Mesodermal cell (in vitro differentiated cells): Measurements from ENCODE around the gene SHC2.

ENCODE experiments used
- H3K27ac ChIP-seq: 2 replicates; pipeline ENCODE4 v1.7.0; 2013; ENCODE audit warnings: mild to moderate bottlenecking, low read depth, low read length, moderate library complexity; ENCODE audit not compliant: severe bottlenecking
- H3K36me3 ChIP-seq: 2 replicates; pipeline ENCODE4 v1.7.1; 2013; ENCODE audit warnings: mild to moderate bottlenecking, low read length, moderate library complexity; ENCODE audit not compliant: control insufficient read depth, insufficient read depth
- H3K4me1 ChIP-seq: one replicate; pipeline ENCODE4 v1.7.1; 2013; ENCODE audit warnings: mild to moderate bottlenecking, low read length; ENCODE audit not compliant: insufficient read depth, control insufficient read depth, poor library complexity, severe bottlenecking
- H3K4me3 ChIP-seq: 2 replicates; pipeline ENCODE4 v1.7.0; 2013; ENCODE audit warnings: low read length, control low read depth, mild to moderate bottlenecking; ENCODE audit not compliant: insufficient read depth, poor library complexity, severe bottlenecking; ENCODE audit errors: extremely low read depth
- H3K9me3 ChIP-seq: 2 replicates; pipeline ENCODE4 v1.7.1; 2013; ENCODE audit warnings: mild to moderate bottlenecking, low read length, moderate library complexity; ENCODE audit not compliant: control insufficient read depth
- WGBS, 2 experiments: methylation state at CpG; one replicate each; pipeline ENCODE4 v1.1.5; 2013; ENCODE audit warnings: missing lambda C conversion rate in 2 of 2; ENCODE audit not compliant: insufficient coverage in 2 of 2; 5-methylcytosine and 5-hydroxymethylcytosine counted together

The SHC2 gene

DNA sequence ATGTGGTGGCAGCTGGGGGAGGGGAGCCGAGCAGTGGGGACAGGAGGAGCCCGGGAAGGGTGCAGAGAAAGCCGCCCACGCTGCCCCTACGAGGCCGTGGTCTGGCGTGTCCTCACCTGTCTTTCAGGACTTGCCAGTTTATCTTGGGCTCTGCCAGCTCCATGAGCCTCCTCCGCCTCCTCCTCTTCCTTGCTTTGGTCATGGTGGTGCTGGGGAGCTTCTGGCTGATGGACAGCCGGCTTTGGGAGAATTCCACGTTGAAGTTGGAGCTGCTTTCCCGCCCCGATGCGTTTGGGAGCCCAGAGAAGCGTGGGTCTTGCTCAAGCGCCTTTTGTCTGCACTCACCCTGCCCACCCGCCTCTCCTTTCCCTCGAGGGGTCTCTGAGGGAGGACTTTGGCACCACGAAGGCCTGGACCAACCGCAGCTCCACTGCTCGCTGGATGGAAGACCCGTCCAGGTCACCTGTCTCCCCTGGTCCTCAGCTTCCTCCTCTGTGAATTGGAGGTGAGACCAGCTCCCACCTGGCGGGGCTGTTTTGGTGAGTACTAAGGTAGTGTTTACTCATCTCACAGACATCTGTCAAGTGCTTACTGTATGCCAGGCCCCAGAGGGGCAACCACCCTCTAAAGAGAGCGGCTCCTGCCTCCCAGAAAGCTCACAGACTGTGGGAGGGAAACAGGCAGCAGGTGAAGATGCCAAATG, 86.5 kb downstream of the SHC2 start:
- 86 to 90% methylated on average over 16 to 20 of the region's 23 CpGs for WGBS, 2 experiments

DNA sequence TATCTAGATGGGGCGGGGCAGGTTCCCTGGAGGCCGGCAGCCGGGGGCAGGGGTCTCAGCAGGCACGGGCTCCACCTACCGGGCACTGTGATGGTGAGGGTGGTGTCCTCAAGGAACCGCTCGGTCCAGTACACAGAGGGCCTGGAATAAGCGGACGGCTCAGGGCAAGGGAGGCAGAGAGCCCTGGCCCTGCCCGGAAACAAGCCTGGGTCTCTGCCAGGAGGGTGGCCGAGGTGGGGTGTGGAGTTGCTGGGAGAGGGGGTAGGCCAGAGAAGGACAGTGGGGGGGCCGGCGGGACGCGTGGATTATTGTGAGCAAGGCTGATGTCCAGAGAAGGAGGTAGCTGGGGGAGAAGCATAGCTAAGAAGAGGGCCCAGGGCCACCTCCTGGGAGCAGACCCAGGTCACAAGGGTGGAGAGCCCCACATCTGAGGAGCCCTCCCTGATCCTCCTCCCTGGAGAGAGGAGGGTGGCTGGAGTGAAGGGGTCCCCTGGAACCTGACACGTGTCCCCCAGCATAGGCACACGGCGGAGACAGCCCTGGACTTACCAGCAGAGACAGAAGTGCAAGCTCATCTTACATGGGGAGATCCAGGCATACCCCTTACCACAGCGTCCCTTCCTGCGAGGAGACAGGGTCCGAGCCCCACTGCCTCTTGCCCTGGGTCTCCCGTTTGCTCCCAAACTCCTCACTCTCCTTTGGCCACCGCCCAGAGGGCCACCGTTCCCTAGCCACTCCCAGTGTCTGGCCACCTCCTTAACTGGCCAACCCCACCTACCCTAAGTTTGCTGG, 87.2 kb downstream of the SHC2 start:
- no peak overlapping the region for H3K27ac ChIP-seq
- 88 to 92% methylated on average over 9 to 20 of the region's 24 CpGs for WGBS, 2 experiments
- H3K36me3 ChIP-seq = no peaks in the 10 kb centered on the region
- no peak overlapping the region for H3K4me3 ChIP-seq
- no peaks in the 10 kb centered on the region for H3K4me1 ChIP-seq
- no peaks in the 10 kb centered on the region for H3K9me3 ChIP-seq

More for the DNA sequence above, 86.5 kb downstream of the SHC2 start:
- no peak overlapping the region for H3K4me3 ChIP-seq
- no peaks in the 10 kb centered on the region for H3K36me3 ChIP-seq
- H3K4me1 ChIP-seq = no peaks in the 10 kb centered on the region
- H3K9me3 ChIP-seq = no peaks in the 10 kb centered on the region
- H3K27ac ChIP-seq = no peak overlapping the region

DNA sequence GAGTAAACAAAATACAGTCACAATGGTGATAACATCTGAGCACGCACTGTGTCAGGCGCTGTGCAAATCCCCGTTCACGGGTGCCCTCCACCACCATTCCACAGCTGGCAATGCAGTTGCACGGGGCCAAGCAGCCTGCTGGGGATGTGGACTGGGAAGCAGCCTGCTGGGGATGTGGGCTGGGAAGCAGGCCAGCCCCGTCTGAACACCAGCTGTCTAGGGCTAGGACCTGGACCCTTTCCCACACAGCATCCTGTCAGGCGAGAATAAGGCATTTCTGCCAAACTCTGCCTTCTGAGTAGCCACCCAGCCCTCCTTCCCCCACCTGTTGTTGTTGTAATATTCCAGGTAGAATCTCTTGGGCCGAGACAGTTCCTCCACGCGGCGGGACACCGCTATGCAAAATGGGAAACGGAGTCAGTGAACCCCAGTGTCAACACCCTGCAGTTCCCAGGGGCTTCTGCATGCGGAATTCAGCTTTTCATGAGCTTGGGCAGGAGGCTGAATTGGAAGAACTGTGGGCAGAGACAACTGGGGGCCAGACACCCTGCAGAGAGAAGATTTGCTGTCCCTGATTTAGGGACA, 88.4 kb downstream of the SHC2 start:
- H3K27ac ChIP-seq = no peak overlapping the region
- H3K36me3 ChIP-seq = no peaks in the 10 kb centered on the region
- WGBS, 2 experiments = 85 to 96% methylated on average over 10 to 14 of the region's 14 CpGs

DNA sequence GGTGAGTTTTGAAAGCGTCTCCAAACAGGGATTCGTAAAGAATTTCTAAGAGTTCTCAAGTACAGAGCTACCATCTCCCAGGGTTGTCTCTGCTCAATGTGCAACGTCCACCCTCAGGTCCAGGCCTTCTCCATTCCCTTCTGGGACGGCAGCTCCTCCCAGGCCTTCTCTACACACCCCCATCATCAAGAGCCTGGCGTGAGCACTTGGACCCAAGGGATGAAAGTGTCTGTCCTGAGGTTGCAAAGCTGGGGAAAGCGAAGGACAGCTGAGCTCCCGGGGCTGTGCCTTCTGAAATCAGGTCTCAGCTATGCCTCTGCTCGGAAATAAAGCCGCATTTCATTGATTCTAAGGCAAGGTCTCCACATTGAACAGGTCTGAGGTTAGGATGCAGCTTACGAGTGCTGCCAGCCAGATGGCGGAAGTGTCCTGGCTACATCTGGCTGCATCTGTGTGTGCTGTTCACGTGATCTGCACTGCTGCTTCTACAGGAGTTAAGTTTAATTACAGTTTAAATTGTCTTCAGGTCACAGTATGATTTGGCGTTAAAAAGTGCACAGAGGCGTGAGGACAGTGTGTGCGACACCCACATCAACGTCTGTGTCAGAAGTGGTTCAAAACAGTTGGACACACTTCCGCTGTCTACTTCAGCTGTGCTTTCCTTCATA, 89.2 kb downstream of the SHC2 start:
- H3K4me3 ChIP-seq = no peak overlapping the region
- no peaks in the 10 kb centered on the region for H3K9me3 ChIP-seq
- 82 to 87% methylated on average over 14 of the region's 17 CpGs for WGBS, 2 experiments
- no peak overlapping the region for H3K27ac ChIP-seq
- no peaks in the 10 kb centered on the region for H3K36me3 ChIP-seq
- H3K4me1 ChIP-seq = no peaks in the 10 kb centered on the region

More for the DNA sequence above, 88.4 kb downstream of the SHC2 start:
- Histone ChIP-seq H3K4me1 (no peaks in the 10 kb centered on the region), H3K9me3 (no peaks in the 10 kb centered on the region), H3K4me3 (no peak overlapping the region)

DNA sequence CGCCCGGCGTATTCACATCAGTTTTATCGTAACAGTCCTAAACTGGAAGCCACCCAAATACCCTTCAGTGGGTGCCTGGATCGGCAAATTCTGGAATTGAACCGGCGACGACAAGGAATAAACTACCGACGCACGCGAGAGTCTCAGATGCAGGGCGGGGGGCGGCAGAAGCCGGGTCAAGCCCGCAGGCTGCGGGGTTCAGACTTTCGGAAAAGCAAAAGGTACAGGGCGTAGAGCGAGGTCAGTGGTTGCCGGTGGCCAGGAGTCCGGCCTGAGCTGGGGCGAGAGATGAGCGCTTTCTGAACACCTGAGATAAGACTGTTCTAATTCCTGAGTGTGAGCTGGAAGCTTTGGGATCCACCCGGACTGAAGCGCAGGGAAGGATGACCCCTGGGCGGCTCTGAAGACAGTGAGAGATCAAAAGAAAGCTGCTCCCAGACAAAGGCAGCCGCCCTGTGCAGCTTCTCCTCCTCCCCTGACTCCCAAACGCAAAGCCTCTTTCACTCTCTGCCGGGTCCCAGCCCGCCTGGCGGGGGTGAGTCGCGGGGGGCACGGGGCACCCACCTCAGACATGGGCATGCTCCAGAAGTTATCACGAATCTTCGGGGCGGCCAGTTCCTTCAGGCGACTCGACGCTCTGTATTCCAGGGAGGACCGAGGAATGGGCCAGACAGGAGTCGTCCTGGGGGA, 90.0 kb downstream of the SHC2 start:
- Histone ChIP-seq H3K27ac (no peak overlapping the region), H3K4me3 (no peak overlapping the region), H3K4me1 (no peaks in the 10 kb centered on the region), H3K9me3 (no peaks in the 10 kb centered on the region), H3K36me3 (no peaks in the 10 kb centered on the region)
- 92 to 94% methylated on average over 32 to 41 of the region's 43 CpGs for WGBS, 2 experiments

DNA sequence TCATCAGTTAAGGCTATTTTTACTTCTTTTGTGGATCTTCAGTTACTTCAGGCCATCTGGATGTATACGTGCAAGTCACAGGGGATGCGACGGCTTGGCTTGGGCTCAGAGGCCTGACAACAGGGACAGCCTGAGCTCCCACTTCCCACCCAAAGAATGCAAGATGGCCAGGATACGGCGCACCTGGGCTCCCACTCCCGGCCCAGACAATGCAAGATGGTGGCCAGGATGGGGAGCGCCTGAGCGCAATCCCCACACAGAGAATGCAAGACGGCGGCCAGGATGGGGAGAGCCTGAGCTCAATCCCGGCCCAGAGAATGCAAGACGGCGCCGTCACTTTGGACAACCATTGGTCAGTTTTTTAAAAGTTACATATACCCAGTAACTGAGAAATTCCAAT, 91.0 kb downstream of the SHC2 start:
- Histone ChIP-seq H3K27ac (no peak overlapping the region), H3K4me3 (no peak overlapping the region), H3K4me1 (no peaks in the 10 kb centered on the region), H3K36me3 (no peaks in the 10 kb centered on the region), H3K9me3 (no peaks in the 10 kb centered on the region)
- WGBS, 2 experiments = 93 to 95% methylated on average over 13 to 14 of the region's 14 CpGs

DNA sequence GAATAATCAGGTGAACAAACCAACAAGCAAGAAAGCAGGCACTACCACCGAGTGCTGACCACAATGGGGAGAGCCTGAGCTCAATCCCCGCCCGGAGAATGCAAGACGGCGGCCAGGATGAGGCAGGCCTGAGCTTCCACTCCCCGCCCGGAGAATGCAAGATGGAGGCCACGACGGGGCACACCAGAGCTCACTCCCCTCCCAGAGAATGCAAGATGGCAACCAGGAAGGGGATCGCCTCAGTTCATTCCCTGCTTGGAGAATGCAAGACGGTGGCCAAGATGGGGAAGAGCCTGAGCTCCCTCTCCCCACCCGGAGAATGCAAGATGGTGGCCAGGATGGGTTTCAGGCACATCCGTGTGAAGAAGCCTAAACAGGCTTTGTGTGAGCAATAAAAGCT, 91.6 kb downstream of the SHC2 start:
- no peak overlapping the region for H3K27ac ChIP-seq
- no peak overlapping the region for H3K4me3 ChIP-seq
- no peaks in the 10 kb centered on the region for H3K9me3 ChIP-seq
- 85 to 92% methylated on average over 8 to 12 of the region's 13 CpGs for WGBS, 2 experiments
- H3K4me1 ChIP-seq = no peaks in the 10 kb centered on the region
- no peaks in the 10 kb centered on the region for H3K36me3 ChIP-seq

DNA sequence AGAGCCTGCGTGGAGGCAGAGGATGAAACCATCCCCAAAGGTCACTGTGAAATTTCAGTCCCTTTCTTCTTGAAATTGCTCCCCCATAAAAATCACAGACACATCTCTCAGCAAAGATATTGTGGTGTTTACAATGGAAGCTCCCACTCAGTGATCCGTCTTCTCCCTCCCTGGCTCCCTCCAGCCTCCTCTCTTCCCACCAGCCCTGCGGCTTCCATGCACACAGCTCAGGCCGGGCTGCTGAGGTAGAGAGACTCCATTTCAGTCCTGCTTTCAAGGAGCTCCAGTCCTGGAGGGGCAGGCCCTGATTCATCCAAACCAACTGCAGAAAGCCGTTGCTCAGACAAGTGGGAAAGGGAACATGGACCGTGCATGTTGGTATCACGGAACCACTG, 92.2 kb downstream of the SHC2 start:
- Histone ChIP-seq H3K4me1 (no peaks in the 10 kb centered on the region), H3K36me3 (no peaks in the 10 kb centered on the region), H3K4me3 (no peak overlapping the region), H3K9me3 (no peaks in the 10 kb centered on the region), H3K27ac (no peak overlapping the region)
- 94 to 96% methylated on average over 7 of the region's 7 CpGs for WGBS, 2 experiments

DNA sequence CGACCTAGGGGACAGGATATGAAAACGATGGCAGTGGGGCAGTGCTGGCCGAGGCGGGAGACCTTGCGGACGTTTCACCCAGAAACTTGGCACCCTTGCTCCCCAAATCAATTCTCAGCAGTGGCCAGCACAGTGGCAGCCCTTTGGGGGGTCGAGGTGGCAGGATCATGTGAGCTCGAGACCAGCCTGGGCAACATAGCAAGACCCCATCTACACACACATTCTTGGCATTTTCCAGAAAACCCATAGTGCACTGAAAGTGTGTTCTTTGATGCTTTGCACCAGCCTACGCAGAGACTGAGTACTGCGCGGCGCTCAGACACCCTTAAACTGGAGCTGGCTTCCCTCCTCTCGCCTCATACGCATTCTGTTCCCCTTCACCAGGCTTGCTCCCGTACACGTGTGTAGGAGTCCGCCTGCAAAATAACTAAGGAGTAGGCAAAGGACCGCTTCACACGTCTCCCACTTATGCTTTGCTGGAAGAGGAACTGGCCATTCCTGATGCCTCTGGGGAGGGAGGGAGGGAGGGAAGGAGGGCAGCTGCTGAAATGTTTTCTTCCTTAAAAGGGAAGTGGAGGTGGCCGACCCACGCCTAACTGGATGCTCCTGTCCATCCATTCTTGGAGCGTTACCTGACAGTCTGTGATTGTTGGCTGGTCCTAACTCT, 92.7 kb downstream of the SHC2 start:
- H3K4me1 ChIP-seq = no peaks in the 10 kb centered on the region
- H3K36me3 ChIP-seq = no peaks in the 10 kb centered on the region
- no peaks in the 10 kb centered on the region for H3K9me3 ChIP-seq
- WGBS, 2 experiments = 85 to 94% methylated on average over 16 to 18 of the region's 22 CpGs
- no peak overlapping the region for H3K27ac ChIP-seq
- no peak overlapping the region for H3K4me3 ChIP-seq

DNA sequence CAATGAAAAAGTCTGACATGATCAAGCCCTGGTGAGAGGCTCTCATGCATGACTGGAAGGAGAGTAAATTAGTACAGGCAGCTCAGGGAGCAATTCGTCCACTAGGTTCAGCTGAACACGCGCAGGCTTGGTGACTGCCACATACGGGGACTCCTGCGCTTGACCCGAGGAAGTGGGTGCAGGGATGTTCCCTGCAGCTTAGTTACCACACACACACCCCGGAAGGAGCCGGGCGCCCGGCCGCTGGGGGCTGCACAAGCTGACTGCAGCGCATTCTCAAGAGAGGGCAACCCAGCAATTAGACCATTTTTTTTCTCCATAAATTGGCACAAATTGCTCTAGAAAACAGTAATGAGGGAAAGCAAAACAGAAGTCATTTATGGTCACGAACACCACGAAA, 93.3 kb downstream of the SHC2 start:
- 92 to 93% methylated on average over 7 to 8 of the region's 14 CpGs for WGBS, 2 experiments
- no peak overlapping the region for H3K27ac ChIP-seq
- H3K4me3 ChIP-seq = no peak overlapping the region
- H3K36me3 ChIP-seq = no peaks in the 10 kb centered on the region
- H3K9me3 ChIP-seq = no peaks in the 10 kb centered on the region
- no peaks in the 10 kb centered on the region for H3K4me1 ChIP-seq
